PC-3 (cell line): ENCODE results near the gene PHF19. TPM values are rescaled to one million over a fixed set of nuclear protein-coding genes. Genes with fewer than 3 reads are reported as not detected.

ENCODE experiments used
- total RNA-seq: library from RNA; depleted of rRNA; stranded (reverse); fragments of >200 nt; gene quantifications from 2 replicates; pipeline ENCODE4 v1.2.3, GENCODE V29; 2014; rRNA removed

PHF19 gene
- total RNA-seq, 1 experiment from 2014 or later = 104 TPM

Other genes with a start within 250 kb of the PHF19 start
- 2.6 and 3.1 TPM in 2 replicates for gene MEGF9, start 162.7 kb downstream of the PHF19 start, total RNA-seq
- 25.0 and 30.5 TPM in 2 replicates for gene FBXW2, start 83.8 kb downstream of the PHF19 start, total RNA-seq
- 19.1 and 23.4 TPM in 2 replicates for gene PSMD5, start 34.3 kb downstream of the PHF19 start, total RNA-seq
- 0.15 and 0.29 TPM in 2 replicates for gene TRAF1, start 49.6 kb upstream of the PHF19 start, total RNA-seq
- 1.6 and 2.9 TPM in 2 replicates for gene C5, start 173.1 kb upstream of the PHF19 start, total RNA-seq
- gene CNTRL, start 197.8 kb upstream of the PHF19 start, total RNA-seq = 6.0 and 7.9 TPM in 2 replicates